Measurements from ENCODE around the gene MBD2.
A peak's percentile ranks its signal among the peaks of the same experiment; 100 is the strongest.
"Not testable (repeated sequence)": the region's sequence is repeated elsewhere in the genome, so short reads cannot be mapped to it uniquely, and the experiment has no call there.

Gene MBD2

GRCh38 chr18:54233747-54234146 lies 9.3 kb upstream of the MBD2 start:
- DNase-seq, result no peak

- DNase-seq, result no peak
Observed at GRCh38 chr18:54233228-54233625, 8.8 kb upstream of the MBD2 start.

GRCh38 chr18:54232485-54233227 lies 8.2 kb upstream of the MBD2 start:
- DNase-seq, result no peak

GRCh38 chr18:54229421-54230059 lies 5.1 kb upstream of the MBD2 start:
- DNase-seq, result no peak

GRCh38 chr18:54228364-54228763 lies 3.9 kb upstream of the MBD2 start:
- no peak for DNase-seq

- peak; percentile 72 for DNase-seq
Observed at GRCh38 chr18:54223568-54224241, 764 bp downstream of the MBD2 start.

GRCh38 chr18:54222922-54223567 lies 1.4 kb downstream of the MBD2 start:
- no peak for DNase-seq

GRCh38 chr18:54220406-54220805 lies 4.1 kb downstream of the MBD2 start:
- DNase-seq, result no peak

- DNase-seq, result not testable (repeated sequence)
Observed at GRCh38 chr18:54218803-54219202, 5.7 kb downstream of the MBD2 start.

GRCh38 chr18:54218299-54218698 lies 6.2 kb downstream of the MBD2 start:
- DNase-seq, result no peak

GRCh38 chr18:54217624-54218023 lies 6.8 kb downstream of the MBD2 start:
- DNase-seq, result no peak

GRCh38 chr18:54215069-54215468 lies 9.4 kb downstream of the MBD2 start:
- DNase-seq, result peak; percentile 25

- no peak for DNase-seq
Observed at GRCh38 chr18:54210463-54210862, 14.0 kb downstream of the MBD2 start.

GRCh38 chr18:54209471-54210180 lies 14.8 kb downstream of the MBD2 start:
- DNase-seq, result peak; percentile 69

- DNase-seq, result no peak
Observed at GRCh38 chr18:54206447-54206846, 18.0 kb downstream of the MBD2 start.

- no peak for DNase-seq
Observed at GRCh38 chr18:54205959-54206358, 18.5 kb downstream of the MBD2 start.

GRCh38 chr18:54205448-54205847 lies 19.0 kb downstream of the MBD2 start:
- not testable (repeated sequence) for DNase-seq

GRCh38 chr18:54204883-54205282 lies 19.6 kb downstream of the MBD2 start:
- DNase-seq, result no peak

- no peak for DNase-seq
Observed at GRCh38 chr18:54203914-54204313, 20.6 kb downstream of the MBD2 start.

GRCh38 chr18:54202851-54203250 lies 21.6 kb downstream of the MBD2 start:
- DNase-seq, result no peak

- DNase-seq, result no peak
Observed at GRCh38 chr18:54197747-54198411, 26.6 kb downstream of the MBD2 start.

- DNase-seq, result no peak
Observed at GRCh38 chr18:54193786-54194185, 30.7 kb downstream of the MBD2 start.
